BJ (cell line): ENCODE measurements around the gene EMID1. TPM values are rescaled to one million over a fixed set of nuclear protein-coding genes. Genes with fewer than 3 reads are reported as not detected.

Experiments
- CTCF ChIA-PET: fragments of 350-600 bp; formaldehyde crosslinking; extraction: SDS; loops from one replicate; lab custom pipeline; 2021; ENCODE audit warnings: antibody characterized with exemption, inconsistent platforms; lab: Yijun Ruan, JAX
- POLR2A ChIA-PET: fragments of 300-600 bp; sonication (Branson Sonifier 250); formaldehyde crosslinking; extraction: SDS; loops from one replicate; lab custom pipeline; 2021; ENCODE audit warnings: antibody characterized with exemption; lab: Charles Lee
- DNase-seq: peaks from one replicate; pipeline ENCODE4 v3.0.0-alpha.2; 2011; ENCODE audit warnings: low read depth
- H3K27me3 ChIP-seq: 2 replicates; pipeline ENCODE4 v1.6.0; 2011; ENCODE audit warnings: low read length; ENCODE audit not compliant: control insufficient read depth, insufficient read depth
- H3K36me3 ChIP-seq: 2 replicates; pipeline ENCODE4 v1.5.1; 2011; ENCODE audit warnings: low read length; ENCODE audit not compliant: control insufficient read depth, insufficient read depth
- H3K4me3 ChIP-seq: 2 replicates; pipeline ENCODE4 v1.5.1; 2011; ENCODE audit warnings: low read depth, mild to moderate bottlenecking, control low read depth, low read length
- polyA plus RNA-seq: library from polyadenylated mRNA; depleted of rRNA; stranded (reverse); fragments of >200 nt; gene quantifications from 2 replicates; pipeline ENCODE4 v1.2.3, GENCODE V29; 2011
- TF ChIP-seq, protein P1 (sequence below): IDR thresholded peaks from 2 replicates; pipeline ENCODE4 v1.5.1; 2011; ENCODE audit warnings: low read depth, mild to moderate bottlenecking, control low read depth, inconsistent platforms, low read length, moderate library complexity; ENCODE audit not compliant: insufficient read depth

The EMID1 gene
- polyA plus RNA-seq, 1 experiment = 0.05 TPM

DNA sequence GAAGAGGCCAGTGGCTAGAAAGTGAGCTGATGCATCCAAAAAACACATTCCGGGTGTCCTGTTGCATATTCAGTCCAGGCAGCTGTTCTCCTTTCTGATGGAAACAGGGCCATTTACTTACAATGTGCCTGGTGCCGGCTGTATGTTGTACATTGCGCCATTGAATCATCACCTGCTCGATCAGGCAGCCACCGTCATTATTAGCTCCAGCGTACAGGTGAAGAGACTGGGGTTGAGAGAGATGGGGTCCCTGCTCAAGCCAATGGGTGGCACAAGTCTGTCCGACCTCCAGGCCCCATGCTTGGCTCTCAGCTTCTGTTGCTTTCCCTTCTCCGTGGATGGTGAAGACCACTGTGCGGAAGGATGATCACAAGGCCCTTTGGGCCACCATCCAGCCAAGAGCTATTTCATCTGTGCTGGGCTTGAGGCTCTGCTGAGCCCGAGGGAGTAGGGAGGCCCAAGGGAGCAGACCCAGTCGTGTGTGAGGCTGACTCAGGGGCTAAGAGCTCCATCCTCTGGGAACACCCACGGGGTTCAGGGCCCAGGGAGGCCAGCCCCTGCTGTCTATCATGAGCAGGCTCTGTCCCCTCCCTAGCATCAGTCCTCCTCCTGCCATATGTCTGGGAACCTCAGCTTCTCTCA, 20.7 kb upstream of the EMID1 start:
- no peak for DNase-seq
- no peaks in the 10 kb centered on the region for H3K27me3 ChIP-seq
- ChIA-PET CTCF (interaction anchor here (1.1 to 1.9 kb wide), 2 partner anchors 9 to 31 kb away, joined by 4 to 7 read pairs; no protein-coding TSS in a partner anchor), POLR2A (no interaction called here)
- TF ChIP-seq, protein P1, sequence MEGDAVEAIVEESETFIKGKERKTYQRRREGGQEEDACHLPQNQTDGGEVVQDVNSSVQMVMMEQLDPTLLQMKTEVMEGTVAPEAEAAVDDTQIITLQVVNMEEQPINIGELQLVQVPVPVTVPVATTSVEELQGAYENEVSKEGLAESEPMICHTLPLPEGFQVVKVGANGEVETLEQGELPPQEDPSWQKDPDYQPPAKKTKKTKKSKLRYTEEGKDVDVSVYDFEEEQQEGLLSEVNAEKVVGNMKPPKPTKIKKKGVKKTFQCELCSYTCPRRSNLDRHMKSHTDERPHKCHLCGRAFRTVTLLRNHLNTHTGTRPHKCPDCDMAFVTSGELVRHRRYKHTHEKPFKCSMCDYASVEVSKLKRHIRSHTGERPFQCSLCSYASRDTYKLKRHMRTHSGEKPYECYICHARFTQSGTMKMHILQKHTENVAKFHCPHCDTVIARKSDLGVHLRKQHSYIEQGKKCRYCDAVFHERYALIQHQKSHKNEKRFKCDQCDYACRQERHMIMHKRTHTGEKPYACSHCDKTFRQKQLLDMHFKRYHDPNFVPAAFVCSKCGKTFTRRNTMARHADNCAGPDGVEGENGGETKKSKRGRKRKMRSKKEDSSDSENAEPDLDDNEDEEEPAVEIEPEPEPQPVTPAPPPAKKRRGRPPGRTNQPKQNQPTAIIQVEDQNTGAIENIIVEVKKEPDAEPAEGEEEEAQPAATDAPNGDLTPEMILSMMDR = no peak
- H3K36me3 ChIP-seq = no peaks in the 10 kb centered on the region
- H3K4me3 ChIP-seq = no peak overlapping the region

DNA sequence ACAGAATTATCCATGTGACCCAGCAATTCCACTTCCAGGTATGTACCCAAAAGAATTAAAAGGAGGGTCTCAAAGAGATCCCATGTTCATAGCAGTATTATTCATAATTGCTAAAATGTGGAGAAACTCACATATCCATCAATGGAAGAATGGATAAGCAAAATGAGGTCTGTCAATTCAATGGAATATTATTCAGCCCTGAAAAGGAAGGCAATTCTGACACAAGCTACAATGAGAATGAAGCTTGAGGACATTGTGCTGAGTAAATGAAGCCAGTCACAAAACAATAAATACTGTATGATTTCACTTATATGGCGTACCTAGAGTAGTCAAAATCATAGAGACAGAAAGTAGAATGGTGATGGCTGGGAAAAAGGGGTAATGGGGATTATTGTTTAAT, 19.4 kb upstream of the EMID1 start:
- ChIA-PET CTCF (interaction anchor here (1.9 kb wide), 1 partner anchor 32 kb away, joined by 7 read pairs; no protein-coding TSS in a partner anchor), POLR2A (no interaction called here)
- no peaks in the 10 kb centered on the region for H3K36me3 ChIP-seq
- H3K4me3 ChIP-seq = no peak overlapping the region
- TF ChIP-seq, protein P1 = no peak
- H3K27me3 ChIP-seq = peaks cover 1% of the 10 kb centered on the region
- no peak for DNase-seq

DNA sequence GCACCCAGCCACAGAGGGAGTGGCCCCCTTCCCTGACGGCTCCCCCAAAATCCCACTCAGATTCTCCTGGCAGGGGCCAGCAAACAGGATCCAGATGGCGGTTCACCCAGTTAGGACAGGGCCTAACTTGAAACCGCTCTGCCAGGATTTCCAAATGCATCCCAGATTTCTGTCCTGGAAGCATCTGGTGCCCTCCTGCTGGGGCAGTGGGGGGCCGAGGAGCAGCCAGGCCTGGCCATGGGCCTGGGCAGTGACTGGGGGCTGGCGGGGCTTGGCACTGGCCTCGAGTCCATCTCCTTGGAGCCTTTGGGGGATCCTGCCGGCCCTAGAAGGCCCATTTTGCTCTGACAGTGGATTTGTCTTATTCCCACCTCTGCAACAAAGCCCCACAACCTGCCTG, 17.9 kb upstream of the EMID1 start:
- H3K36me3 ChIP-seq = no peaks in the 10 kb centered on the region
- ChIA-PET POLR2A (no interaction called here), CTCF (no interaction called here)
- H3K4me3 ChIP-seq = no peak overlapping the region
- TF ChIP-seq, protein P1 = no peak
- H3K27me3 ChIP-seq = peaks cover 1% of the 10 kb centered on the region
- no peak for DNase-seq

DNA sequence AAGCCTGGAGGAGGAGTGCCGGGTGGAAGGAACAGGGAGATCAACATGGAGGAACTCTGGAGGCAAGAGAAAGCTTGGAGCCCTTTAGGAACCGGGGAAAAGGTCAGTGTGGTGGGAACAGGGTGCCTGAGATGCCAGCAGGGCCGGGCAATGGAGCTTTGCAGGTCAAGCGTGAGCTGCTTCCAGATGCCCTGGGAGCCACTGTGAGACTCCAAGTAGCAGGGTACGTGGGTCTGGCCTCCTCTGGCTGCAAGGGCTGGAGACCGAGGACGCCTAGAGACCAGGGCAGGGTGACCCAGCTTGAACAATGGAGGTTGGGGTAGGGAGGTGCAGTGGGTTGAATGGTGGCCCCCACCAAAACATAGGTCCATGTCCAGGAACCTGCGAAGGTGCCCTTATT, 15.6 kb upstream of the EMID1 start:
- no peak overlapping the region for H3K4me3 ChIP-seq
- no peaks in the 10 kb centered on the region for H3K36me3 ChIP-seq
- TF ChIP-seq, protein P1 = no peak
- peaks cover 1% of the 10 kb centered on the region for H3K27me3 ChIP-seq
- POLR2A ChIA-PET = no interaction called here
- DNase-seq = no peak
- CTCF ChIA-PET = interaction anchor here (0.6 to 1.5 kb wide), 3 partner anchors 37 to 334 kb away, joined by 3 read pairs; no protein-coding TSS in a partner anchor

DNA sequence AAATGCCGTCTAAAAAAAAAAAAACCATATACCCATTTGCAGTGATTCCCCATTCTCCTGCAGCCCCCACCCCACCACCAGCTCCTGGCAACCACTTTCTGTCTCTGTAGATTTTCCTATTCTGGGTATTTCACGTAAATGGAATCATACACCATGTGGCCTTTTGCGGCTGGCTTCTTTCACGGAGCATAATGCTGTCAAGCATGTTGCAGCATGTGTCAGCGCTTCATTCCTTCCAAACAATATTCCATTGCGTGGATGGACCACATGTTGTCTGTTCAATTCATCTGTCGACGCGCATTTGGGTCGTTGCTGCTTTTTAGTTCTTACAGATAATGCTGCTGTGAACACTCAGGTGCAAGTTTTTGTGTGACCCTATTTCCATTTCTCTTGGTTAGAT, 14.8 kb upstream of the EMID1 start:
- TF ChIP-seq, protein P1 = no peak
- H3K4me3 ChIP-seq = no peak overlapping the region
- ChIA-PET CTCF (interaction anchor here (1.5 kb wide), 1 partner anchor 54 kb away, joined by 3 read pairs; no protein-coding TSS in a partner anchor), POLR2A (no interaction called here)
- H3K36me3 ChIP-seq = no peaks in the 10 kb centered on the region
- no peak for DNase-seq
- peaks cover 1% of the 10 kb centered on the region for H3K27me3 ChIP-seq
